A549 treated with AZD9567 at 1 μM for 4 hours (cell line): ENCODE data around the gene NEK6. TPM values are rescaled to one million over a fixed set of nuclear protein-coding genes. Genes with fewer than 3 reads are reported as not detected.

ENCODE experiments used
- total RNA-seq: library from RNA; stranded (reverse); fragments of 200-300 nt; extraction: Qiagen RNA extraction; gene quantifications from 5 replicates; pipeline ENCODE4 v1.2.3, GENCODE V29; 2022; ENCODE audit not compliant: insufficient read depth

Gene NEK6
- 48.8 to 63.0 TPM (median 62.4 TPM) in 5 replicates for total RNA-seq

DNA sequence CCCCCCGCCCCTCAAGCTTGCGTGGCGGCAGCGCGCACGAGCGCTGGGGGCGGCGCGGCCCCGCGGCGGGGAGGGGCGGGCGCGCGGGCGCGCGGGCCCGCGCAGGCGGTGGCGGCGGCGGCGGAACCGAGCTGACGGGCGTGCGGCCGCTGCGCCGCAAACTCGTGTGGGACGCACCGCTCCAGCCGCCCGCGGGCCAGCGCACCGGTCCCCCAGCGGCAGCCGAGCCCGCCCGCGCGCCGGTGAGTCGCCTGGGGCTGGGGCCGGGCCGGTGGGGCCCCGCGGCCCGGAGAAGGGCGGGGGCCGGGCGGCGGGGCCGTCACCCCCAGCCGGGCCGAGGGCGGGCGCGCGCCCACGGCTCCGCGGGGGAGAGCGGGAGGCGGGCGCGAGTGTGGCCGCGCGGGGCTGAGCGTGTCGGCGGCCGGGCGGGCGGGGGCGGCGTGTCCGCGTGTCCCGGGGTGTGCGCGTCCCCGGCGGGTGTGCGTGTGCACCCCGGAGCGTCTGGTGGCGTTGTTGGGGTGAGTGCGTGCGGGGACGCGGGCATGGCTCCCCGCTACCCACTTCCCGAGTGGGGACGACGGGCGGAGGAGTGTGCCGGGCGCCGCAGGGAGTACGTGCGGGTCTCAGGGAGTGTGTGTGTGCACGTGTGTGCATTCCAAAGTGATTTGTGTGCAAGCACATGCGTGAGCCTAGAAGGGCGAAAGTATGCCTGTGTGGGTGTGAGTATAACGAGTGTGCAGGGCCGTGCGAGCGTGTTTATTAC lies at the start of gene NEK6:
Gene NEK6 (plus strand): TSS at position 106 of the 763 bp plus-strand sequence. CDS start 44,016 bp downstream, outside the sequence.

Other genes starting within 250 kb of the NEK6 start
- gene LHX2, start 246.2 kb upstream of the NEK6 start, total RNA-seq, result 3.2 to 8.8 TPM (median 3.8 TPM) in 5 replicates
- 298 to 336 TPM (median 317 TPM) in 5 replicates for gene PSMB7, start 157.5 kb downstream of the NEK6 start, total RNA-seq
- gene ADGRD2, start 192.5 kb downstream of the NEK6 start, total RNA-seq, result not detected in 5 replicates
- 0.05 to 0.11 TPM (median 0.07 TPM) in 4 of 5 replicates, not detected in the other for gene NR5A1, start 249.4 kb downstream of the NEK6 start, total RNA-seq